Stimulated activated CD4-positive, alpha-beta T cell treated with anti-CD3 and anti-CD28 coated beads, Interleukin-4, amount 100 ng/mL, for 4 hours (primary cell): ENCODE results near the gene RBCK1.
A peak's percentile ranks its signal among the peaks of the same experiment; 100 is the strongest.

Experiments
- DNase-seq, 2 experiments: peaks; one replicate each; pipeline ENCODE4 v3.0.0-alpha.2; 2020

Gene RBCK1

GRCh38 chr20:420166-420620, 12.1 kb downstream of the RBCK1 start:
- DNase-seq: no peak

DNA sequence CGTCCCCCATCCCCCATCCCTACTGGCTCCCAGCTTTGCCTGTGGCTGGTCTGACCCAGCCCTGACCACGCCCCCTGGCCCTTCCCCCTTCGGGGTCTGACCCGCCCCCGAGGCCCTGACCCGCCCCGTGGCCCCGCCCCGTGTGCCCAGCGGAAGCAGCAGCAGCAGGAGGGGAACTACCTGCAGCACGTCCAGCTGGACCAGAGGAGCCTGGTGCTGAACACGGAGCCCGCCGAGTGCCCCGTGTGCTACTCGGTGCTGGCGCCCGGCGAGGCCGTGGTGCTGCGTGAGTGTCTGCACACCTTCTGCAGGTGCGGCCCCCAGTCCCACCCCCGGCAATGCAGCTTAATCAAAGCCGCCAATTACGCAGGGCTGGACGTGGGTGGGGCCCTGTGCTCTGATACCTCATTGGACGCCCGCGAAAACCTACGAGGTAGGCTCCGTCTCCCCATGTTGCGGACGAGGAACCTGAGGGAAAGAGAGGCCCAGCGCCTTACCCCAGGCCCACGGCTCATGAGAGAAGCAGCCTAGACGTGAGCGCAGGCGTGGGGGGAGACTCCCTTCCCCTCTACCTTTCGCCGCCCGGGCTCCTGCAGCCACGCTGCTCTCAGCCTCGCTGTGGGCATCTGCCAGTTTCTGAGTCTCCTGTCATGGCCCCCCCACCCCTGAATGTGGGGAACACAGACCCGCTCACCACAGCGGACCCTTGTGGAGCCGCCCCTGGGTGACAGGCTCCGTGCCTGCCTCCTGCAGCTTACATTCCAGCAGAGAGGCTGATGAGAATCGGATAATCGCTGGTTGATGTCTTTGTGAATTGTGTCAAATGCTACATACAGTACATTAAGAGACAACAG, 12.8 kb downstream of the RBCK1 start:
- no peak for DNase-seq

GRCh38 chr20:421685-422250, 13.7 kb downstream of the RBCK1 start:
- no peak for DNase-seq

- DNase-seq: no peak
Observed at GRCh38 chr20:426566-426965, 18.5 kb downstream of the RBCK1 start.

GRCh38 chr20:427401-427800, 19.3 kb downstream of the RBCK1 start:
- no peak for DNase-seq

DNA sequence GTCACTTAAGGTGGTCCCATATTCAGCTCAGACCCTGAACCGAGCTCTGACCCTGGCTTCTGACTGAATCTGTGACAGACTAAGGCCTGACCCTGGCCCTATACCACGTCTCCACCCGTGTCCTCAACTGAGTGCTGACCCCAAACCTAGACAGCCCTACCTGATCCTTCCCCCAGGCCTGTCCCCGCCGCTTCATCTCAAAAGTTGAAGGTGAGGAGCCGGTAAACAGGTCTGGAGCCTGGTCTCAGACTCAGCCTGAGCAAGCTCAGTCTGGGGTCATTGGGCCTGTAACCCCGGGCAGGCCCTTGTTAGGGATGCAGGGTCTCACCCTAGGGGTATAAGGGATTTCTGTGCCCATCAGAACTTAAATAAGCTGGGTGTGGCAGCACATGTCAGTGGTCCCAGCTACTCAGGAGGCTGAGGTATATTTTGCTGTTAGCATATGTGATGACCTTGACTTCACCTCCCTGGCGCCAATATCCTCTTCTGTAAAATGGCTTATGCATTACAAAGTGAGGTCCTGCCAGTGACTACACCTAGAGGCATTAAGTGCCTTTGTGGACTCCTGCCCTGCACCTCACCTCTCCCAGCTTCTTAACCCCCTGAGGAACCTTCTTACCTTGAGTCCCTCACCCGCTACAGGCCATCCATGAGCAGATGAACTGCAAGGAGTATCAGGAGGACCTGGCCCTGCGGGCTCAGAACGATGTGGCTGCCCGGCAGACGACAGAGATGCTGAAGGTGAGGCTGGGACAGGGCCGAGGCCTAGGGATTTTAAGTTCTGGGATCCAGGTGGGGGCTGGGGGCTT, 20.0 kb downstream of the RBCK1 start:
- DNase-seq: no peak

- no peak for DNase-seq
Observed at GRCh38 chr20:428658-429200, 20.6 kb downstream of the RBCK1 start.

DNA sequence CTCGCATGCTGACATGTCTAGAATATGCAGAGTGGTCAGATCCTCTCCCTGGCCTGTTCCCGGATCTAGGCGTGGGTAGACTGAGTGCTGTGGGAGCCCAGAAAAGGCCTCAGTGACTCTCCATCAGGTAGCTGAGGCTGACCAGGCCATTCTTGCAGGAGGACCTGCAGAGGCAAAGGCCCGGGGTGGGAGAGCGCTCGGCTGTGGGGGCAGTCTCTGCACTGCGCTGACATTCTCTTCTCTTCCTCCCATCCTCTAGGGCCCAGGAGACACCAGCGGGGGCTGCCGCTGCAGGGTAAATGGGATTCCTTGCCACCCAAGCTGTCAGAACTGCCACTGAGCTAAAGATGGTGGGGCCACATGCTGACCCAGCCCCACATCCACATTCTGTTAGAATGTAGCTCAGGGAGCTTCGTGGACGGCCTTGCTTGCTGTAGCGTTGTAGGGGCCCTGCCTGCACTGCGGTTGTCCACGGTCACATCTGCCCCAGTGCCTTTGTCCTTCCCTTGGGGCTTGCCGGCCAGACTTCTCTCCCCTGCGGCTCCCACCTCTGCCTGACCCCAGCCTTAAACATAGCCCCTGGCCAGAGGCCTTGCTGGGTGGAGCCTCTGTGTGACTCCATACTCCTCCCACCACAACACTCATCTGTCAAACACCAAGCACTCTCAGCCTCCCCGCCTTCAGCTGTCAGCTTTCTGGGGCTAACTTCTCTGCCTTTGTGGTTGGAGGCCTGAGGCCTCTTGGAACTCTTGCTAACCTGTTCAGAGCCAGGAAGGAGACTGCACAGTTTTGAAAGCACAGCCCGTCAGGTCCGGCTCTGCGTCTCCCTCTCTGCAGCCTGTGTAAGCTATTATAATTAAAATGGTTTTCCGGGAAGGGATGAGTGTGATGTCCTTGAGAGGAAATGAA, 22.2 kb downstream of the RBCK1 start:
- no peak for DNase-seq

- peak in 1 of 2 experiments; percentile 32 for DNase-seq
Observed at GRCh38 chr20:431012-431904, 23.2 kb downstream of the RBCK1 start.

DNA sequence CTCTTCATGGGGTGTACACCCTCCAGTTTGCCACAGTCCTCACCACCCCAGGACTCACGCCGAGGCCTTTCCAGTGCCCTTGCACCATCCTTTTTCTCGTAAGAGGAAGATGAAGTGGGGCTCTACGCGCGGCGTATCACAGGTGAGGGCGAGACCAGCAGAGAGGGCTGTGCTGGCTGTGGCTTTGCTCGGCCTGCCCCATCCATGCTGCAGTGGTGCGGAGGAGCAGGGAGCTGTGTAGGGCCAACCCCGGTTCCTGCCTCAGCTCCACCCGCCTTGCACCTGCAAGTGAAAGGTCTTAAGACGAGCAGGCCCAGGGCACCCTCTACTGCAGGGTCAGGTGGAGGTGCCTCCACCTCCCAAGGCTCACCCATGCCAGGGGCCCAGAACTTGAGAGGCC, 24.1 kb downstream of the RBCK1 start:
- DNase-seq: no peak

- no peak for DNase-seq
Observed at GRCh38 chr20:432677-433299, 24.7 kb downstream of the RBCK1 start.

DNA sequence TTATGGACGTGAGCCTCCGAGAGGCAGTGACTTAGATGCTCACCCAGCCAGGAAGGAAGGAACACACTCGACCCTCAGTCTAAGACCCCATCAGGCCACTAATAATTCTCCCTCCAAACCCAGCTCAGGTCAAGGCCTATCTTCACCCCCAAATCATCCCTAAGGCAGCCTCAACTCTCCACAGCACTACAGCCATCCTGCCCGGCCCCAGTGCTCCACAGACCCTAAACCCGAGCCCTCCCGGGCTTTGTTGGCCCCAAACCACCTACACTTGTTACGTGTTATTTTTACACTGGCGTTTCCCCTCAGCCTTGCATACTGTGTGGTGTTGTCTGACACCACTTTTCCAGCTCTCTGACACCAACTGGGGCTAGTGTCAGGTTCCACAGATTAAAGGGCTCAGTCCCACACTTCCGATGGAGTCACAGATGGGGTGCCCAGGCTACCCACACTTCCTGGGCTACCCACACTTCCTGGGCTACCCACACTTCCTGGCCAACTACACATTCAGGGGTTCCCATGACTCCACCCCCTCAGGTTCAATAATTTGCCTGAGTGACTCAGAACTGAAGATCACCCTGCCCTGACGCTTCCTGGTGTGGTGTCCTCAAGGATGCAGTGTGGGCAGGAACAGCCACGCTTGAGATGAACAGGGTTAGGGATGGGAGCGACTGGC, 25.3 kb downstream of the RBCK1 start:
- peak; percentile 49 to 88 for DNase-seq

GRCh38 chr20:434221-434620, 26.1 kb downstream of the RBCK1 start:
- no peak for DNase-seq

DNA sequence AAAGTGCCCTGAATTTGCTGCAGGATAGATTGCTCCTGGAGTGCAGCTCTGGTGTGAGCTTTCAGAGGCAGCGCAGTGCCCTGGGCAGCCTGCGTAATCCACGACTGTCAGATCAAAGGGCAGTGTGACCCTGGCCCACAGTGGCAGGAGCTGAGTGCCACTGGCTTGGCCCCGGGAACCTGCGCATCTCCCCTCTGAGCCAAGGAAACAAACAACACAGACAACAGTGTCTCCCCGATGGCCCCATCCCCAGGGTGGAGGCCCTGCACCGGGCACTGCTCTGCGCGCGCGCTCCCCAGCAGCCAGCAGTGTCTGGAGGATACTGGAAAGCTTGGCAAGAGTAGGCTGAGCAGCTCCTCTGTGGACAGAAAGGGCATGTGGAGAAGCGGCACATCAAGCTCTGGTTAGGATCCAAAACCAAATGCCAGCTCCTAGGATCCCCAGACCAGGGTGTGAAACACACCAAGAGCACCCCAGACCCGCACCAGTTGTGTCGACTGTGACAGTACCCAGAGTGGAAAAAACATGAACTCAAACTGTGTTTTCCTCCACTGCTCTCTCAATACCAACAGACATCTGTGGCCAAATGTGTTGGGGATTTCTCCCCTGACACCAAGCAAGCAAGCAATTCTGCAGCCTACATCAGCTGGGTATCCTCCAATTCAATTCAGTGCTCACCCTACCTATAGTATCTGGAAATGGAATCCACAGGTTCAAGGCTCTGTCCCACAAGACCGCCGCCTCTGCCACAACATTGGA, 26.7 kb downstream of the RBCK1 start:
- DNase-seq: no peak

DNA sequence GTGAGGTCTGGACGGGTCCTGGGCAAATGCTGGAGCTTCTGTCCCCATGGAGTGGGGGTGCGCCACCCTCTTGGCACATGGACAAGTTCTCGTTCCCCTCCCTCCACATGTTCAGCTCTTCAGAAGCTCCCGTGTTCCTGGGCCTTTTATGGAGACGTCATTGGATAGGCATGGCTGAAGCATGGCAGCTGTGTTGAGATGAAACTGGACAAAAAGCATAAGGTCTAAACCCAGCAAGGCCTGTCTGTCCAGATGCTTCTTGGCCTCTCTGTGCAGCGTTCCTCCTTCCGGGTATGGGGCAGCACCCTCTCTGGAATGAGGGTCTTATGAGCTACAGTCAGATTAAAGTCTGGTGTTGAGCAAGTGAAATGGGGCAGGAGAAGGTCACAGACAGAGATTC, 27.5 kb downstream of the RBCK1 start:
- no peak for DNase-seq

GRCh38 chr20:436476-436875, 28.4 kb downstream of the RBCK1 start:
- no peak for DNase-seq

DNA sequence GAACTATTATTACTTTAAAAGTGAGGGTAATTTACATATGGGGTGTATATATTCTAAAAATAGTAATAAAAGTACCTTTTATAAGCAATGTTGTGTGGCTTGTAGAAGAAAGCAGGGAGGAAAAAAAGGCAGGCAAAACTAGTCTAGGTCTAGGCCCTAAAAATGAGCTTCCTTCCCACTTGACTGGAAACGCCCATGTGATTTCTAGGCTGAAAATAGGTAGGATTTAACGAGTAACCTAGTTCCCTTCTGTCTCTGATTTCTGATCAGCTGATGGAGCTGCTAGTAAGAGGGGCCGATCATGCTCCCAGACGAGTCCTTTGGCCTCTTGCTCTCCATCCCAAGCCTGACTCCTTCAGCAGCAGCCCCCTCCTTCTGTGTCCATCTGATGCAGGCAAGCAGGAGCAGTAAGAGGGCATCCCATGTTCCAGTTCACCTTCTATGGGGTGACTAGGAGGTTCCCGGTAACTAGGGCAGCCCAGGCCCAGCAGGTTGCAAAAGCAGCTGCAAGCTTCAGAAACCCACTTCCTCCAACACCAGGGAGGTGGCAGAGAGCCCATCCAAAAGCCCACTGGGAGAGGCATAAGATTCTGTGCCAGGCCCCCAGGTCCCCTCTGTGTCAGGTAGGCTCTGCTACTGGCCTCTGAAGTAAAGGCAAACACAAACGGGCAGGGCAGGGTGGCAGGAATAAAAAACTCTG, 29.8 kb downstream of the RBCK1 start:
- DNase-seq: no peak
